Neural progenitor cell (in vitro differentiated cells): Measurements from ENCODE around the gene IBA57.

Experiments used
- EZH2 ChIP-seq: fragments of 200-600 bp; sonication (generic); IDR thresholded peaks from 2 replicates; pipeline ENCODE4 v1.6.1; 2017; ENCODE audit warnings: antibody characterized with exemption, mild to moderate bottlenecking, moderate library complexity
- TF ChIP-seq, protein P1 (sequence below): fragments of 200-600 bp; sonication (generic); IDR thresholded peaks from 2 replicates; pipeline ENCODE4 v1.5.1; 2017; ENCODE audit warnings: antibody characterized with exemption, mild to moderate bottlenecking

DNA sequence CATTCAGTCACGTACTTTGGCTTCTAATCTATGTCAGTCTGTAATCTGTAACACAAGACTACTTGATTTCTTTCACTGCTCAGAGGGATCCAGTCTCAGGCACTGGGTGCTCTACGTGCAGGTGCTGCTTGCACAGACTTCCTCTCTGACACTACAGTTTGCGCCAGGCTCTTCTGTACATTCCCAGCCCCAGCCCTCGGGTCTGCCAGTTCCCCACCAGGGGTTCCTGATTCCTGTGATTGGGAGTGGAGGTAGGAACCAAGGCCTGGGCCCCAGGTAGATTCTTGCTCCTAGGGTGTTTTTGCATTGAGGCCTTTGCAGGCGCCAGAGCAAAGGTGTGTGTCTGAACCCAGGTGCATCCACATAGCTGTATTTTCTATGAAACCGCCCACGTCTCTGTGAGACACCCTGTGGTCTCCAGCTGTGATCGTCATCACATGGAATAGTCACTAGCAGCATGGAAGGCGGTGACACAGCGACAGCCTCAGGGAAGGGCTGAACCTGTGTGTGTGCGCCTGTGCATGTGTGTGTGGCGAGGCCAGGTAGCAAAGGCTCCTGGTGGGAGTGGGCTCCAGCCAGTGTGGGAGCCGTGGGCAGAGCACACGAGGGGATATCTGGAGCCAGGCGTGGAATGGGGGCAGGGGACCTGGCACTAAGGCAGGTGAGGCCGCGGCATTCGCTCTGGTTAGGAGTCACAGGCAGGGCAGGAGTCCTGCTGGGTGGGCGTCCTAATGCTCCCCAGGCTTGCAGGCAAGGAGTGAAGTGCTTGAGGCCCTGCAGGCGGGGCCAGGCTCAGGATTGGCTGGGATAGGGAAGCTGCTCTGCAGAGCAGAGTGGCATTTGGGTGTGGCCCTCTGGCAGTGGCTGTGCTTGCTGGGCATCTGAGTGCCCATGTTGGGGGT is 10.7 kb upstream of the IBA57 start:
- TF ChIP-seq, protein P1, sequence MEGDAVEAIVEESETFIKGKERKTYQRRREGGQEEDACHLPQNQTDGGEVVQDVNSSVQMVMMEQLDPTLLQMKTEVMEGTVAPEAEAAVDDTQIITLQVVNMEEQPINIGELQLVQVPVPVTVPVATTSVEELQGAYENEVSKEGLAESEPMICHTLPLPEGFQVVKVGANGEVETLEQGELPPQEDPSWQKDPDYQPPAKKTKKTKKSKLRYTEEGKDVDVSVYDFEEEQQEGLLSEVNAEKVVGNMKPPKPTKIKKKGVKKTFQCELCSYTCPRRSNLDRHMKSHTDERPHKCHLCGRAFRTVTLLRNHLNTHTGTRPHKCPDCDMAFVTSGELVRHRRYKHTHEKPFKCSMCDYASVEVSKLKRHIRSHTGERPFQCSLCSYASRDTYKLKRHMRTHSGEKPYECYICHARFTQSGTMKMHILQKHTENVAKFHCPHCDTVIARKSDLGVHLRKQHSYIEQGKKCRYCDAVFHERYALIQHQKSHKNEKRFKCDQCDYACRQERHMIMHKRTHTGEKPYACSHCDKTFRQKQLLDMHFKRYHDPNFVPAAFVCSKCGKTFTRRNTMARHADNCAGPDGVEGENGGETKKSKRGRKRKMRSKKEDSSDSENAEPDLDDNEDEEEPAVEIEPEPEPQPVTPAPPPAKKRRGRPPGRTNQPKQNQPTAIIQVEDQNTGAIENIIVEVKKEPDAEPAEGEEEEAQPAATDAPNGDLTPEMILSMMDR = no peak
- TF ChIP-seq EZH2 = no peak
